ENCODE results near the gene TMEM259.

TMEM259 gene

GRCh38 chr19:1004204-1004802 lies 16.6 kb downstream of the TMEM259 start:
- DNase-seq (ENCODE audit: low spot score) = no peak

GRCh38 chr19:1003283-1003682 lies 17.6 kb downstream of the TMEM259 start:
- DNase-seq (ENCODE audit: low spot score) = no peak

- no peak for DNase-seq (ENCODE audit: low spot score)
These were observed 18.3 kb downstream of the TMEM259 start for GRCh38 chr19:1002600-1002999.

GRCh38 chr19:1001538-1002166 lies 19.3 kb downstream of the TMEM259 start:
- no peak for DNase-seq (ENCODE audit: low spot score)

GRCh38 chr19:1000591-1001537 lies 20.1 kb downstream of the TMEM259 start:
- DNase-seq (ENCODE audit: low spot score) = no peak

GRCh38 chr19:1000095-1000494 lies 20.8 kb downstream of the TMEM259 start, which contains the start of gene GRIN3B:
GRIN3B (plus strand) TSS chr19:1000419; CDS start chr19:1000438, 19 bp downstream.
- DNase-seq (ENCODE audit: low spot score) = no peak

- no peak for DNase-seq (ENCODE audit: low spot score)
These were observed 21.6 kb downstream of the TMEM259 start for GRCh38 chr19:999379-999719.

GRCh38 chr19:998064-998463 lies 22.9 kb downstream of the TMEM259 start:
- DNase-seq (ENCODE audit: low spot score) = no peak

GRCh38 chr19:996051-996838 lies 24.7 kb downstream of the TMEM259 start:
- no peak for DNase-seq (ENCODE audit: low spot score)

GRCh38 chr19:995051-995827 lies 25.7 kb downstream of the TMEM259 start:
- no peak for DNase-seq (ENCODE audit: low spot score)

GRCh38 chr19:994516-994915 lies 26.4 kb downstream of the TMEM259 start:
- no peak for DNase-seq (ENCODE audit: low spot score)

GRCh38 chr19:993831-994393 lies 27.0 kb downstream of the TMEM259 start:
- DNase-seq (ENCODE audit: low spot score) = no peak

GRCh38 chr19:993361-993830 lies 27.5 kb downstream of the TMEM259 start:
- no peak for DNase-seq (ENCODE audit: low spot score)

GRCh38 chr19:992670-993055 lies 28.3 kb downstream of the TMEM259 start:
- no peak for DNase-seq (ENCODE audit: low spot score)

- no peak for DNase-seq (ENCODE audit: low spot score)
These were observed 28.8 kb downstream of the TMEM259 start for GRCh38 chr19:991932-992669.

GRCh38 chr19:991174-991931 lies 29.6 kb downstream of the TMEM259 start:
- no peak for DNase-seq (ENCODE audit: low spot score)

- no peak for DNase-seq (ENCODE audit: low spot score)
These were observed 30.2 kb downstream of the TMEM259 start for GRCh38 chr19:990746-991145.

GRCh38 chr19:990119-990571 lies 30.8 kb downstream of the TMEM259 start:
- DNase-seq (ENCODE audit: low spot score) = no peak

- DNase-seq (ENCODE audit: low spot score) = no peak
These were observed 31.4 kb downstream of the TMEM259 start for GRCh38 chr19:989381-990081.

All from Ammon's horn (tissue), 1 donor.